Endothelial cell of hepatic sinusoid (primary cell): ENCODE data around the gene DYNLL1.
"Not testable (repeated sequence)": the region's sequence is repeated elsewhere in the genome, so short reads cannot be mapped to it uniquely, and the experiment has no call there.

Experiments
- in situ Hi-C: cut with HindIII; loops from 2 replicates; pipeline ENCODE4 v1.10.0; 2017; ENCODE audit warnings: low sequenced_read_pairs

Gene DYNLL1

DNA sequence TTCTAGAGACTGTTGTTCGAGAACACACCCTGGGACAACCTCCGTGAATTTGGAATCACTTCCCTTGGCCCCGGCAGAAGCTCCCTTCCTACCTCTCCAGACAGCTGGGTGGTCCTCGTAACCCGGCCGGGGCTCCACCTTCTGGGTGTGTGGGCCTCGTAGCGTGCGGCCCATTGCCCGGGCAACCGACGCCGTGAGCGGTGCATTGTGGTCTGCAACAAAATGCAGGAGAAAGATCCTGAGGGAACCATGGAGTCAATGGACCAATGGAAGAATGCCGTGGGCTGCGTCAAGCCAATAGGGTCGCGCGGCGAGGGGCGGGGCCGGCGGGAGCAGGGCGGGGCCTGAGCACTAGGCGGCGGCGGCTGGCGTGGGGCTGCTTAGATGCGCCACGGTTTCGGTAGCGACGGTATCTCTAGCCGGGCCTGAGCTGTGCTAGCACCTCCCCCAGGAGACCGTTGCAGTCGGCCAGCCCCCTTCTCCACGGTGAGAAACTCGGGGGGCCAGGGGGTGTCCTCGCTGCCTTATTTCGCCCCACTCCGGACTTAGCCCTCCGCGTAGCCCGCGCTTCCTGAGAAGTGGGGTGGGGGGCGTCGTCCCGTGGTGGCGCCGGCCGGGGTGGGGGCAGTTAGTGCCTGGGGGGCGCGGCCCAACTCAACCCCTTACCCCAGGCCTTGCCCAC lies at the start of gene DYNLL1:
TSS of gene DYNLL1 (plus strand) at position 383 of the 682 bp plus-strand sequence. CDS start 309 bp downstream, outside the sequence.
- in situ Hi-C loops, result loop anchor here (5.0 to 10.0 kb wide), 2 partner anchors 41 to 1469 kb away; no protein-coding TSS in a partner anchor

DNA sequence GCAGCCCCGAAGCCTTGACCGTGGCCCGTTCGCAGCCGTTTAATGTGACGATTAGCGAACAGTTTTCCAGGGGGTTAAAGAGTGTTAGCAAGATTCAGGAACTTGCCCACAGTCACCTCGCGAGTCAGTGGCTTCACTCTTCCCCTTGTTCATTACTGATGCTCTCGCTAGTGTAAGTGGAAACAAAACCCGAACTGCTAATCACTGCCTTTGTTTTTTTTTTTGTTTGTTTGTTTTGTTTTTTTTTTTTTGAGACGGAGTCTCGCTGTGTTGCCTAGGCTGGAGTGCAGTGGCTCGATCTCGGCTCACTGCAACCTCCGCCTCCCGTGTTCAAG lies 49.1 kb upstream of the DYNLL1 start:
- in situ Hi-C loops, result not testable (repeated sequence)

DNA sequence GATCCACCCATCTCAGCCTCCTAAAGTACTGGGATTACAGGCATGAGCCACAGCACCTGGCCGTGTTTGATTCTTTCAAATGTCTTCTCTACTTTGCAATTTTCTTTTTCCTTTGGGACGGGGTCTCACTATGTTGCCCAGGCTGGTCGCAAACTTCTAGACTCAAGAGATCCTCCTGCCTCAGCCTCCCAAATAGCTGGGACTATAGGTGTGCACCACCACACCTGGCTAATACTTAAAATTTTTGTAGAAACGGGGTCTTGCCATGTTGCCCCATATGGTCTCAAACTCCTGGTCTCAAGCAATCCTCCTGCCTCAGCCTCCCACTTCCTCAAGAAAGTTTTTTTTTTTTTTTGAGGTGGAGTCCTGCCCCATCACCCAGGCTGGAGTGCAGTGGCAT lies 47.9 kb upstream of the DYNLL1 start:
- in situ Hi-C loops, result no loop called here

DNA sequence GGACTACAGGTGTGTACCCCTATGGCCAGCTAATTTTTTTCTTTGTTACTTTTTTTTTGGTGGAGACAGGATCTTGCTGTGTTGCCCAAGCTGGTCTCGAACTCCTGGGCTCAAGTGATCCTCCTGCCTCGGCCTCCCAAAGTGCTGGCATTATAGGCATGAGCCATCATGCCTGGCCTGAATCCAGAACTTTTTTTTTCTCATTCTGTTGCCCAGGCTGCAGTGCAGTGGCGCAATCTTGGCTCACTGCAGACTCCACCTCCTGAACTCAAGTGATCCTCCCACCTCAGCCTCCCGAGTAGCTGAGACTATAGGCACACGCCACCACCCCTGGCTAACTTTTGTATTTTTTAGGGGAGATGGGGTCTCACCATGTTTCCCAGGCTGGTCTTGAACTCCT lies 43.4 kb upstream of the DYNLL1 start:
- in situ Hi-C loops, result not testable (repeated sequence)

DNA sequence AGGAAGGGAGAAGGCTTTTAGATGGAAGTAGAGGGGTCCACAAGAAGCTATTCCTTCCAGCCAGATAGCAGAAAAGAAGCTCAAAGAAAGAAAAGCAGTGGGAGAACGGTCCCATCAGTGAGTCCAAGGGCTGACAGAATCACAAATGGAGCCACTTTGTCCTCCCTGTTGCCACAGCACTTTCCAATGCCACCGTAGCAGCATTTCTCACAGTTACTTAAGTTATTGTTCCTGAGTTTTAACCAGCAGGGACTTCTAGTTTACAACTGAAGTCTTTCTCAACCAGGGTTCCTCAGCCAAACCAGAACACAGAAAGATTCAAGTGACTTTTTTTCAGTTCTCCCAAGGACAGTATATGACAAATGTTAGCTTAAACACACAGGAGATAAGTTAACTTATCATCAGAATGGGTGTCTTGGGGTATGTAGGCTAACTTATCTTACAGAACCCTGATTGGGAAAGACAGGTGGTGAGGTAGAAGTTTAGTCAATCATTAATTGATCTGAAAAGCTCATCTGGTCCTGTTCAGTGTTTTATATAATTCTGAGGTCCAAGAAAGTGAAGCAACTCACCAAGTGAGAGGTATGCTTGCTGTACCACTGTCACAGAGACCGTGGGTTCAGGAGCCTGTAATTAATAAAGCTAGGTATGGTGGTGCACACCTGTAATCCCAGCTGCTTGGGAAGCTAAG lies 42.7 kb upstream of the DYNLL1 start:
- in situ Hi-C loops, result no loop called here

DNA sequence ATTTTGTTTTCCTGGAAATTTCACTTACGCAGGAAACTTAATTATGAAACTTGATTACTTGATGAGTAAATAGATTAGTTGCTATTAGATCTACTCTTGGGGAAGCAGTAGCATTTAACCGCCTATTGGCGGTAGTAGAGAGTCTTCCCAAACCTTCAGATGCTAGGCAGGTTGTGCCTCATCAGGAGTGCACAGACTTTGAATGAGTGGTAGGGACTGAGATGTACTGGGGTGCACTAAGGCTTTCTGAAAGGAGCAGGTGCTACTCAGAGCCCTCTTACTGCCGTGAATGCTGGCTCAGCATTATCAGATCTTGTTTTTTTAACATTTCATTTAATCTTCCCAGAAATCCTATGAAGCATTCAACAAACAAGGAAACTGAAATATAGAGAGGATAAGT lies 41.9 kb upstream of the DYNLL1 start:
- in situ Hi-C loops, result no loop called here

DNA sequence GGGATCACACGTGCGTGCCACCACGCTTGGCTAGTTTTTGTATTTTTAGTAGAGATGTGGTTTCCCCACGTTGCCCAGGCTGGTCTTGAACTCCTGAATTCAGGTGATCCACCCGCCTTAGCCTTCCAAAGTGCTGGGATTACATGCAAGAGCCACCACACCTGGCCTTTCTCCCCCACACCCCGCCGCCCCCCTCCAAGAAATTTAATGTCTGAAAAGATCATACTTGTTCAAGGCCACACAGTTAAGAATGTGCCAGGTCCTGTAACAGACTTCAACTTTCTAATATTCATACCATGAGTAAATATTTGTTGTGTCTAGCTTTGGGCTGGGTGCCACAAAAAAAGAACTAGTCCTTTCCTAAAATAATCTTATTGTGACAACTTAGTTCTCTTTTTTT lies 40.6 kb upstream of the DYNLL1 start:
- in situ Hi-C loops, result no loop called here

DNA sequence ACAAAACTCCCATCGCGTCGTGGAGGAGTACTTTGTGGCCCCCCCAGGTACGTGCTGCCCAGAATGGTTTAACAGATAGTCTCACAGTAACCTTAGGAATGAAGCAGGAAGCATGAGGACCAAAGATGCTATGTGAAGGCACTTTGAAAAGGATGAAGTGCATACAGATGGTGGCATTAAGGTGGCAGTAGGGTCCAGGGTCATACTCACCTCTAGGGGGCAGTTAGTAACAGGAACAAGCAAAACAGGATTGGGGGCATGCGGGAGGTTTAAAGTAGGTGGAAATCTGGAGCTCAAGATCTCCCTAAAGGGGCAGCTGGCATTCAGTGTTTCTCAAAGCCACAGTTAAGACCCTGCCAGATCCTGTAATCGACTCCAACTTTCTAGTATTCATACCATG lies 38.8 kb upstream of the DYNLL1 start:
- in situ Hi-C loops, result no loop called here

DNA sequence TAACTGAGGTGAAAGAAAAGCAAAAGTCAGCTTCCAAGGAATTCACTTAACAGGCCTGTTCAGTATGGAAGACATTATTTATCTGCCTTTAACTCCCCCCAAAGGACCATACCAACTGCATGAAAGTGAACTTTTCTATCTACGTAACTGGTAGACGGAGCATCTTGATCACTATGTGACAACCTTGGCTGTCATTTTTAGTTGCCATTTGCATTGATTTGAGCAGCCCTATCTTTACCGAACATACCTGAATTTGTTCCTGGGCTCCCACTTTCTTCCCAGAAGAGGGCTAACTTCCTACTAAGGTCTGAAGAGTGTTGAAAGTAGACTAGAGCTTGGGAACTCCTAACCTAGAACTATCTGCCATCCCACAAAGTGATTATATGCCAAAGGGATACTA lies 35.8 kb upstream of the DYNLL1 start:
- in situ Hi-C loops, result no loop called here

DNA sequence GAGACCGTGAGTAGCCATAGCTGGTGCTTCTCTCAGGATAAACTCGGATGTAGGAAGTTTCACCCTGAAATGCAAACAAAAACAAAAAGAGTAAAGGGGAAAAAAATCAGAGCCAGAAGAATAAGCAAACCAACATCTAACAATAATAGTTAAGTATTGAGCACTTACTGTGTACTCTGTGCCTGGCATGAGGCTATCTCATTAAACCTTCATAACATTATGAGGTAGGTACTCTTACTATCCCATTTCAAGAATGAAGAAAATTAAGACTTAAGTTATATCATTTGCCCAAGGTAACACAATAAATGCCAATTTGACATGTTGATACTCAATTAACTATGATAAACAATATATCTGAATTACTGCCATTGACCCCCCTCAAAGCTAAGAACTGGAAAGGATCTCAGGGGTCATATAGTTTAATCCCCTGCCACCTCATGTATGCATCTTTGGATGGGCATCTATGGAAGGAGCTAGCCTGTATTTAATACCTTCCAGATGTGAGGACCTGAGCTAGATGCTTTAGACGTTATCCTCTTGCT lies 33.7 kb upstream of the DYNLL1 start:
- in situ Hi-C loops, result no loop called here

DNA sequence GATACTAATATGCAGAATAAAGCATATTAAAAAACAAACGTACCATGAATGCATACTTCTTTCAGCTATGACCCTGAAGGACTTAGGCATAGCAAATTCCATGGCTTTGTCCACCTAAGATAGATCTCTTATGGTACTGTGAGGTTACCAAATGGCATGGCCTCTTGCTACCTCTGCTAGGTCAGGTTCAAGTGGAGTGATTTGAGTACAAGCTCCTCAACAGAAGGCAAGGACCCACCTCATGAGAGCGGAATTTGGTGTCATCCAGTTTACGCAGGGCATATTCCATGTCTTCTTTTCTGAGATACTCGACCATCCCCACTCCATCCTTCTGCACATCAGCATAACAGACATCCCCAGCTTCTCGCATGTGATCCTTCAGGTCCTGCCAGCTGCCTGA lies 32.2 kb upstream of the DYNLL1 start:
- in situ Hi-C loops, result no loop called here

DNA sequence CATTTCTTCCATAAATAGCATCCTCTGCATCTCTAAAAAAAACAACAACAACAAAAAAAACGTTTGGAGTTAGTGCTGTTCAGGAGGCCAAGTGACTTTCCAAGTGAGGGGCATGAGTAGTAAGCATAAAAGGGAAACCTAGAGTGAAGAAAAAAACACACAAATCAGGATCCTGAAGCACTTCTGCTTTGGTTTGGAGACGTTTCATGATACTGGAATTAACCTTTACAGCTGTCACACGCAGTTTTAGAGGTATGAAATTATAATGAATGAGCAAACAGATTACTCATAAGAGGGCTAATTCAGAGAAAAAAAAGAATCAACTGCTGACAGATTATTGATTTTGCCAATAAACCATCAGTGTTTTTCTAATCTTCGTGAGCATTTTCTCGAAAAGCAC lies 30.2 kb upstream of the DYNLL1 start:
- in situ Hi-C loops, result no loop called here

DNA sequence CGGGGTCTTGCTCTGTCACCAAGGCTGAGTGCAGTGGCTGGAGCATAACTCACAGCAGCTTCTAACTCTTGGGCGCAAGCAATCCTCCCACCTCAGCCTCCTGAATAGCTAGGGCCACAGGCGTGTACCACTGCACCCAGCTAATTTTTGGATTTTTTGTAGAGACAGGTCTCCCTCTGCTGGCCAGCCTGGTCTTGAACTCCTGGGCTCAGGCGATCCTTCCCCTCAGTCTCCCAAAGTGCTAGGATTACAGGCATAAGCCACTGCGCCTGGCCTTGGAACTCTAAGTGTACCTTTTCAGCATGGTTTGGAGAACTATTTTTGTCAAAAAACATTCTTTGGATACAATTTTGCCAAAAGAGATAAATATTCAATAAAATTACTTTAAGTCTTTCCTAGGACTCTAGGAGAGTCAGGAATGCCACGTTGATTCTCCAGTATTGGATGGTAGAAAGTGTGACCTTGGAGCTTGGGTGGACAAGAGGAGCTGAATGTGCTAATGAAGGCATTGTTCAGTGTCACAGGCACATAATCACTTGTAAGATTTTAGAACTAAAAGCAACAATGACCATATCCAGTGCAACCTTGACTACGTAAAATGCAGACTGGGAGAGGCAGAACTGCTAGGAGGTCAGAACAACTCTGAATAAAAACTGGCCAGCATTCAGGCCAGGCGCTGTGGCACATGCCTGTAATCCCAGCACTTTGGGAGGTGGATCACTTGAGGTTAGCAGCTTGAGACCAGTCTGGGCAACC lies 29.2 kb upstream of the DYNLL1 start:
- in situ Hi-C loops, result no loop called here

DNA sequence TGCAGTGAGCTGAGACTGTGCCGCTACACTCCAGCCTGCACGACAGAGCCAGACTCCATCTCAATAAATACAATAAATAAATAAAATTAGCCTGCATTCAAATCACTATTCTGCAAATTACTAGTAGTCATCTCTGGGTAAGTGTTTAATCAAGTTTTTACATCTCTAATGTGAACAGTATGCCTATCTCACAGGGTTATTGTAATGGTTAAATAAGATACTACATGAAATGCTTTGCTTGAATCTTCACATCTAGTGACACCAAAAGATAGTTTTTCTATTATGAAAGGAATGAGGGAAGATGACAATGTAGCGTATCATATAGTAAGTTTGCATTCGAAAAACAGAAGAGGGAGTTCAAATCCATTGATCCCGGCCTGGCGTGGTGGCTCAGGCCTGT lies 28.5 kb upstream of the DYNLL1 start:
- in situ Hi-C loops, result no loop called here

DNA sequence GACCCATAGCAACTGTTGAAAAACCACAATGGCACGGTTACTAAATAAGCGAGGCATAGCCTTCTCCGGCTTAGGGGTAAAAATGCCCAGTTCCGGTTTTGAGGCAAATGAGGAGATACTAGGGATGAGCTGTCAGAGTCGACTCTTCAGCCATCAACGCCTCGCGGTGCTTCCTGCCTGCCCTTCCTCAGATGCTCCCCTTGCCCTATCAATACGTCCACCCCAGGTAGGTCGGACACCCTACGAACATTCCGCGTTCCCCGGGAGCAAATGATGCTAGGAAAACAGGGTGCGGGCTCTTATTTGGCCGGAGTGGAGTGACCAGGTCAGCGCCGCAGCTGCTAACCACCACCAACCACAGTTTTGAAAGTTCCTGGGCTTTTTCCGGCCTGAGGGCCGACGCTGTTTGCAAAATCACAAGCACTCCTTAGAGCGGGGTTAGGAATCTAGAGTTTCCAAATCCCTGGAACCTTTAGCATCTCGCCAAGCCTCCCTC lies 27.5 kb upstream of the DYNLL1 start:
- in situ Hi-C loops, result no loop called here

DNA sequence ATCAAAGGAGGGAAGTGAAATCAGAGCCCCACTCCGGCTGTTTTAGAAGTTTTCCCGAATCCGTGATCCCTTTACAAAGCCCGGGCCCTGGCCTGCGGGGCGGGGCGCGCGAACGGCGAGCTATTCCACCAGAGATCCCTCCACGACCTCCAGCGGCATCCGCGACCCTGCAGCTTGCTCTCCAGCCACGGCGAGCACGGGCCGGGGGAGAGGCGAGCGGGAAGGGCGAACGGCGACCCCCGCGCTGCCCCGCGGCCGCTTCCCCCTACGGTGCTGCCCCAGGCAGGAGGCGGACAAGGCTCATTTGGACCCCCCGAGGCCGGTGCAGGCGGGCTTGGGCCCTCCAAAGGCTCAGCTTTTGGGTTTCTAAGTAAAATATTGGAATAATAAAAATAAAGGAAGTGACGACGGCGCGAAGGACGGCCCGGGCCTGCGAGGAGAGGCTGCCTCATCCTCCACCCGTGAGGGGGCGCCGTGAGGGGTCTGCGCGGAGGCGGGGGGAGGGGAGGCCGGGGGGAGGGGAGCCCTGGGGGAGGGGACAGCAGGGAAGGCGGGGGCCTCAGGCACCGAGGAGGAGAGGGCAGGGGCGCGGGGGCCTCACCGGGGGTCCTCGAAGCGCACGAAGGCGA lies 27.0 kb upstream of the DYNLL1 start:
- in situ Hi-C loops, result no loop called here

DNA sequence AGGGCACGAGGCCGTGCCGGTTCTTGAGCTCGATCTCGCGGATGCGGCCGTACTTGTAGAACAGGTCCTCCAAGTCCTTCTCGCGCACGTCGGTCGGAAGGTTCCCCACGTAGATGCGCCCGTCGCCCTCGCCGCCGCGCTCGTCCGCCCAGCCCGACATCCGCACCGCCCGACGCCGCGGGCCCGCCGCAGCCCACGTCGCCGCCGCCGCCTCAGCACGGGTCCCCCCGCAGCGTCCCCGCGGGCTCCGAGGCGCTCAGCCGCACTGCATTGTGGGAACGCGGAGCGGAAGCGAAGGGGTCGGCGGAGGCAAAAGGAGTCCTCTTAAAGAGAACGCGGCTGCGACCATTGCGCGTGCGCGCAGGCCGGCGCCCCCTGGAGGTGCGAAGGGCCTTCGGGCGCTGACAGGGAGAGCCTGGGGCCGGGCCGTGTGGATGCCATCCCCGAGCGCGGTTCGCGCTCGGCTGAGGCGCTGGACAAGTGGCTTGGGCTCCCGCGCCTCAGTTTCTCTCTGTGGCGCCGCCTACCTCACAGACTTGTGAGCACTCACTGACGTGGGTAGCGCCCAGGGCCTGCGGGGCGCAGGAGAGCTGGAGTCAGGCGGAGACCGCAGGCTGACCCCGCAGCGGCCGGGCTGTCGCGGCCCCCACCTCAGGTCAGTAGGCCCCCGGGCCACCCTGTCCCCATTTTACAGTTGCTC lies 26.3 kb upstream of the DYNLL1 start, which contains the start of gene SRSF9:
TSS of gene SRSF9 (minus strand) at position 299 of the 700 bp plus-strand sequence. CDS start at position 160, 139 bp downstream.
- in situ Hi-C loops, result no loop called here

DNA sequence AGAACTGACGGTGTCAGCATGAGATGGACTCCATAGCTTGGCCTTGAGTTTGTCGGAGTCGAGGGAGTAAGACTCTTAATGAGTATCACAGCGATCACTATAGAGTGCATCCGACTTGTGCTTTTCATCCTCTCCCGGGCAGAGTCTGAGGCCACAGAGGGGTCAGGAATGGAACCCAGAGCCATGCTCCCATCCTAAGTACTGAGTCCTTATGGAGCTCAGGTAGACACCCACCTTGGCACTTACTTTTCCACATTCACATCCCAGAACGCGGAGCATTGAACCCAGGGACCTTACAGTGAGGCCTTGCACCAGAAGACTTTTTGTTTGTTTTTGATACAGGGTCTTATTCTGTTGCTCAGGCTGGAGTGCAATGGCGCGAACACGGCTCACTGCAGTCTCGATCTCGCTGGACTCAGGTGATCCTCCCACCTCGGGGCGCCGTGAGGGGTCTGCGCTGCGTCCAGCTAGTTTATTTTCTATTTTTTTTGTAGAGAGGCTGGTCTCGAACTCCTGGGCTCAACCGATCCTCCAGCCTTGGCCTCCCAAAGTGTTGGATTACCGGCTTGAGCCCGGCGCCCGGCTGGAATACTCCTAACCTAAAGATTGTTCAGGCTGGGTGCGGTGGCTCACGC lies 25.6 kb upstream of the DYNLL1 start:
- in situ Hi-C loops, result no loop called here

DNA sequence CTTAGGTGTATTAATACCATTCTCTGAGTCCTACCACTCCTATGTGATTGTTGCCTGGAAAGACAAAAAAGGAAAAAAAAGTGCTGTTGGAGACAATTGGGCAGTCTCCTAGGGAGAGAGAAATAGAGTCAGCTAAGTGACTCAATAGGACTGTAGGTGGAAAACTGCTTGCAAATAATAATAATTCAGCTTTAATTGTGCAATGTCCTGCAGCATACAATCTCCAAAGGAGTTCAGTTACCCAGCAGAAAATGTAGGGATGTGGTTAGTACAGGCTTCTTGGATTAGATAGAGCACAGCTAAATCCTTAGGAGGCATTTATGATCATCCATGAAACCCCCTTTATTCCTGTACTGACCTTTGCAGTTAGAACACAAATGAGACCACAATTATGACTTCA lies 23.4 kb upstream of the DYNLL1 start:
- in situ Hi-C loops, result no loop called here
